Caco-2 (cell line): ENCODE measurements around the gene MAB21L3. TPM values are rescaled to one million over a fixed set of nuclear protein-coding genes. Genes with fewer than 3 reads are reported as not detected.
A peak's percentile ranks its signal among the peaks of the same experiment; 100 is the strongest.

Experiments used
- BruUV-seq: library from RNA; stranded (reverse); fragments of 400-500 nt; replicated peaks from 2 replicates; lab custom pipeline; 2021; lab: Mats Ljungman, UMichigan
- CTCF ChIA-PET: fragments of 300-600 bp; sonication (Branson Sonifier 250); formaldehyde crosslinking; loops from one replicate; lab custom pipeline; 2022; ENCODE audit warnings: antibody characterized with exemption; lab: Charles Lee
- POLR2A ChIA-PET: fragments of 300-600 bp; sonication (Branson Sonifier 250); formaldehyde crosslinking; loops from one replicate; lab custom pipeline; 2022; ENCODE audit warnings: antibody characterized with exemption; lab: Charles Lee
- DNase-seq, 2 experiments: peaks; one replicate each; pipeline versions ENCODE4 v3.0.0 to v3.0.0-alpha.2; 2020 to 2022
- H3K27me3 ChIP-seq: replicated peaks from 2 replicates; pipeline ENCODE4 v1.6.0; 2011; ENCODE audit warnings: low read length; ENCODE audit not compliant: control insufficient read depth, insufficient read depth
- H3K36me3 ChIP-seq: 2 replicates; pipeline ENCODE4 v1.5.1; 2011; ENCODE audit warnings: low read length; ENCODE audit not compliant: control insufficient read depth, insufficient read depth
- H3K4me1 ChIP-seq: fragments of 250-450 bp; sonication (Bioruptor Pico); 2 replicates; pipeline ENCODE4 v1.5.1; 2020; ENCODE audit warnings: mild to moderate bottlenecking
- H3K4me3 ChIP-seq: 2 replicates; pipeline ENCODE4 v1.5.1; 2011; ENCODE audit warnings: low read depth, mild to moderate bottlenecking, control low read depth, low read length
- H3K9me3 ChIP-seq: fragments of 250-450 bp; sonication (Bioruptor Pico); 2 replicates; pipeline ENCODE4 v1.5.1; 2020; ENCODE audit warnings: mild to moderate bottlenecking, moderate library complexity
- H3K27ac Mint-ChIP-seq: one replicate; pipeline ENCODE4 v1.8.0; 2022; ENCODE audit warnings: mixed read lengths; ENCODE audit not compliant: unreplicated experiment
- H3K27me3 Mint-ChIP-seq: one replicate; pipeline ENCODE4 v1.8.0; 2022; ENCODE audit warnings: mixed read lengths; ENCODE audit not compliant: insufficient read depth, unreplicated experiment
- H3K36me3 Mint-ChIP-seq: one replicate; pipeline ENCODE4 v1.8.0; 2022; ENCODE audit warnings: mild to moderate bottlenecking, mixed read lengths; ENCODE audit not compliant: insufficient read depth, unreplicated experiment
- H3K4me1 Mint-ChIP-seq: one replicate; pipeline ENCODE4 v1.8.0; 2022; ENCODE audit warnings: low read depth, mixed read lengths; ENCODE audit not compliant: unreplicated experiment
- H3K4me3 Mint-ChIP-seq: one replicate; pipeline ENCODE4 v1.8.0; 2022; ENCODE audit warnings: mild to moderate bottlenecking, moderate library complexity, mixed read lengths; ENCODE audit not compliant: unreplicated experiment
- H3K9me3 Mint-ChIP-seq: one replicate; pipeline ENCODE4 v1.8.0; 2022; ENCODE audit warnings: mixed read lengths; ENCODE audit not compliant: unreplicated experiment
- CTCF ChIP-seq, 2 experiments: fragments of 200-600 bp in 1 of 2; IDR thresholded peaks; 1 replicate in 1 of 2; 2 replicates in 1 of 2; pipeline versions ENCODE4 v1.5.1 to v1.8.0; 2011 to 2022; ENCODE audit warnings: antibody characterized with exemption in 1 of 2, control low read depth in 1 of 2, inconsistent platforms in 1 of 2, low read depth in 1 of 2, low read length in 1 of 2, mild to moderate bottlenecking in 1 of 2, moderate library complexity in 1 of 2; ENCODE audit not compliant: insufficient read depth in 1 of 2, severe bottlenecking in 1 of 2, unreplicated experiment in 1 of 2
- intact Hi-C: fragments of 100-400 bp; cut with micrococcal nuclease; formaldehyde crosslinking; loops from one replicate; pipeline ENCODE4 v1.10.0; 2022; ENCODE audit not compliant: unreplicated experiment
- total RNA-seq: library from RNA; stranded (reverse); gene quantifications from 2 replicates; pipeline ENCODE4 v1.2.3, GENCODE V29; 2022

Gene MAB21L3
- total RNA-seq, 1 experiment from 2014 or later = 0.66 TPM

- Histone ChIP-seq H3K36me3 (no peaks in the 10 kb centered on the region), H3K9me3 (no peaks in the 10 kb centered on the region), H3K27me3 (no peaks in the 10 kb centered on the region), H3K4me3 (no peak overlapping the region), H3K4me1 (peaks cover 36% of the 10 kb centered on the region)
- Mint-ChIP-seq H3K27me3 (no peaks in the 10 kb centered on the region), H3K36me3 (no peaks in the 10 kb centered on the region), H3K4me3 (peak overlapping the region; percentile 66), H3K4me1 (peaks cover 9% of the 10 kb centered on the region), H3K27ac (peak overlapping the region; percentile 75), H3K9me3 (no peaks in the 10 kb centered on the region)
- DNase-seq = peak; percentile 70 to 81
- no peak for TF ChIP-seq CTCF (IDR thresholded peaks at IDR 0.05; ENCODE audit: insufficient read depth in 1 of 2, low read depth in 1 of 2, low read length in 1 of 2, severe bottlenecking in 1 of 2, unreplicated experiment in 1 of 2)
- POLR2A ChIA-PET = interaction anchor here (0.6 to 1.2 kb wide), 2 partner anchors 223 to 602 kb away, joined by 4 read pairs; no protein-coding TSS in a partner anchor
- CTCF ChIA-PET = interaction anchor here (0.8 to 0.9 kb wide), 3 partner anchors 14 to 342 kb away, joined by 3 read pairs; no protein-coding TSS in a partner anchor
- intact Hi-C loops = loop anchor here (1.0 to 10.0 kb wide), 5 partner anchors 19 to 344 kb away; partner anchors contain the start of gene ATP1A1
- BruUV-seq = no TSS peak
Measured at GRCh38 chr1:116152950-116153691, 41.9 kb downstream of the MAB21L3 start.

- H3K4me1 ChIP-seq = peaks cover 34% of the 10 kb centered on the region
- BruUV-seq = no TSS peak
- POLR2A ChIA-PET = no interaction called here
Measured at GRCh38 chr1:116153692-116154031, 42.5 kb downstream of the MAB21L3 start.

More at GRCh38 chr1:116153692-116154031, 42.5 kb downstream of the MAB21L3 start:
- no peaks in the 10 kb centered on the region for H3K36me3 ChIP-seq
- Mint-ChIP-seq H3K27me3 (no peaks in the 10 kb centered on the region), H3K4me3 (peak overlapping the region; percentile 66), H3K27ac (peak overlapping the region; percentile 75), H3K36me3 (no peaks in the 10 kb centered on the region), H3K4me1 (peaks cover 9% of the 10 kb centered on the region), H3K9me3 (no peaks in the 10 kb centered on the region)
- no peak for DNase-seq
- H3K27me3 ChIP-seq = no peaks in the 10 kb centered on the region
- no peak for TF ChIP-seq CTCF (IDR thresholded peaks at IDR 0.05; ENCODE audit: insufficient read depth in 1 of 2, low read depth in 1 of 2, low read length in 1 of 2, severe bottlenecking in 1 of 2, unreplicated experiment in 1 of 2)
- H3K9me3 ChIP-seq = no peaks in the 10 kb centered on the region
- H3K4me3 ChIP-seq = no peak overlapping the region
- CTCF ChIA-PET = interaction anchor here (0.8 to 0.9 kb wide), 3 partner anchors 14 to 342 kb away, joined by 3 read pairs; no protein-coding TSS in a partner anchor
- intact Hi-C loops = loop anchor here (1.0 to 10.0 kb wide), 4 partner anchors 19 to 344 kb away; partner anchors contain the start of gene ATP1A1
